ENCODE data around the gene ID3. TPM values are rescaled to one million over a fixed set of nuclear protein-coding genes. Genes with fewer than 3 reads are reported as not detected.

The ID3 gene
- polyA plus RNA-seq, 1 of the 3 experiments (the other 2 are of a cell fraction) = 504 TPM

DNA sequence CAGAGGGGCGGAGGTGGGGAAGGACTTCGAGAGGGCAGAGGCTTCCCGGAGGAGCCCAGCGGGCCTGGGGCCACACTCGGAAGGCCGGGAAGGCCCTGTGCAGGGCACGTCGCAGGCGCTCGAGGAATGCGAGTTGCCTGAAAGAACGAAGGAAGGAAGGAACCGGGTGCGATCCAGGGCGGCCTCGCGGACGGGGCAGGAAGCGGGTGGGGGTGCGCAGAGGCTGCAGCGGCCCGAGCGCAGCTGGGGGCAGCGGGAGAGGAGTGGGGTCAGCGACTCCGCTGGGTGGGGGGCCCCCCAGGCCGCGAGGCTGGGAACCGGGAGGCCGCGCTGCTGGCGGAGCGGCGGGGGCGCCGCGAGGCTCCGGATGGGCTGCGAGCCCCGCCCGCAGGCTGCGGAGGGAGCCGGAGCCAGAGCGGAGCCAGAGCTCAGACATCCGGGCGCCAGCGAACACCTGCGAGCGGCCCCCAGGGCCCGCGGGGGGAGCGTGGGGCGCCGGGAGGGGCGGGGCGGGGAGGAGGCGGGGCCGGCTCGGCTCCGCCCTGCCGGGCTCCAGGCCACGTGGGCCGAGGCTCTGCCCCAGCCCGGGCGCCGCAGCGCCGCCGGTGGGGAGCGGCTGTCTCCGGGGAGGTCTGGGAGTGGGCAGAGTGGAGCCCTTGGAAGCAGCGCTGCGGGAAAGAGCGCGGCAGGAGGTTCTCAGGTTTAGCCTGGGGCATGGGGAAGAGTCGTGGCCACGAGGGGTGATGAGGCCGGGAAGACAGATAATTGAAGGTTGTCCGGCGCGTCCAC lies 4.6 kb downstream of the ID3 start (continued):
- TF ChIP-seq REST (IDR thresholded peaks at IDR 0.05; ENCODE audit: low read depth, low read length) = no peak
- TF ChIP-seq MXI1 (IDR thresholded peaks at IDR 0.05; ENCODE audit: low read depth, low read length) = peak; percentile 88; the same call in 1 of the 2 replicates
- TF ChIP-seq TAF1 (IDR thresholded peaks at IDR 0.05; ENCODE audit: borderline replicate concordance, low read depth, low read length) = peak; percentile 72
- no peak; the same call in 1 of the 2 replicates for TF ChIP-seq YY1 (IDR thresholded peaks at IDR 0.05; ENCODE audit: low read depth)
- no peak for TF ChIP-seq EZH2phosphoT487 (IDR thresholded peaks at IDR 0.05; ENCODE audit: borderline replicate concordance, low read depth)
- peak; percentile 61; the same call in 1 of the 2 replicates for TF ChIP-seq TCF12 (IDR thresholded peaks at IDR 0.05)
- no peak for TF ChIP-seq RFX5 (IDR thresholded peaks at IDR 0.05; ENCODE audit: low read length)
- 0 out of 2 replicates have a peak, but pooled peaks have one; percentile 31 for TF ChIP-seq FOXJ3 (CRISPR knock-in tag; IDR thresholded peaks at IDR 0.05)
- peak; percentile 81 for TF ChIP-seq USF1 (IDR thresholded peaks at IDR 0.05; ENCODE audit: borderline replicate concordance, low read depth)
- TF ChIP-seq EP300 (IDR thresholded peaks at IDR 0.05; ENCODE audit: borderline replicate concordance in 1 of 2, low read depth in 1 of 2, low read length in 1 of 2) = peak; percentile 64 to 79; a peak in 3 of 4 replicates
- TF ChIP-seq GATA2 (CRISPR knock-in tag; IDR thresholded peaks at IDR 0.05) = no peak
- TF ChIP-seq MEF2A (IDR thresholded peaks at IDR 0.05; ENCODE audit: borderline replicate concordance, low read depth) = no peak
- TF ChIP-seq RAD21 (IDR thresholded peaks at IDR 0.05; ENCODE audit: low read length) = peak; percentile 16; the same call in 1 of the 2 replicates
- TF ChIP-seq SIN3A (IDR thresholded peaks at IDR 0.05; ENCODE audit: borderline replicate concordance, low read depth, low read length) = peak; percentile 63; the same call in 1 of the 2 replicates
- TF ChIP-seq FOXM1 (IDR thresholded peaks at IDR 0.05; ENCODE audit: low read depth) = 0 out of 2 replicates have a peak, but pooled peaks have one; percentile 20
- no peak for TF ChIP-seq NFIC (IDR thresholded peaks at IDR 0.05; ENCODE audit: borderline replicate concordance)
- TF ChIP-seq, protein P1, sequence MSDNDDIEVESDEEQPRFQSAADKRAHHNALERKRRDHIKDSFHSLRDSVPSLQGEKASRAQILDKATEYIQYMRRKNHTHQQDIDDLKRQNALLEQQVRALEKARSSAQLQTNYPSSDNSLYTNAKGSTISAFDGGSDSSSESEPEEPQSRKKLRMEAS (IDR thresholded peaks at IDR 0.05; ENCODE audit: low read depth) = peak; percentile 84
- 0 out of 2 replicates have a peak, but pooled peaks have one; percentile 10 for TF ChIP-seq TEAD4 (IDR thresholded peaks at IDR 0.05; ENCODE audit: borderline replicate concordance, insufficient read depth)
- TF ChIP-seq CHD2 (IDR thresholded peaks at IDR 0.05; ENCODE audit: low read length, partially characterized antibody) = no peak
- peak; percentile 7; the same call in 1 of the 2 replicates for TF ChIP-seq SMC3 (IDR thresholded peaks at IDR 0.05; ENCODE audit: low read depth, low read length)
